Measurements from ENCODE around the gene USP25. TPM values are rescaled to one million over a fixed set of nuclear protein-coding genes. Genes with fewer than 3 reads are reported as not detected.

The USP25 gene
- total RNA-seq, 1 experiment from 2014 or later, result 26.1 TPM

DNA sequence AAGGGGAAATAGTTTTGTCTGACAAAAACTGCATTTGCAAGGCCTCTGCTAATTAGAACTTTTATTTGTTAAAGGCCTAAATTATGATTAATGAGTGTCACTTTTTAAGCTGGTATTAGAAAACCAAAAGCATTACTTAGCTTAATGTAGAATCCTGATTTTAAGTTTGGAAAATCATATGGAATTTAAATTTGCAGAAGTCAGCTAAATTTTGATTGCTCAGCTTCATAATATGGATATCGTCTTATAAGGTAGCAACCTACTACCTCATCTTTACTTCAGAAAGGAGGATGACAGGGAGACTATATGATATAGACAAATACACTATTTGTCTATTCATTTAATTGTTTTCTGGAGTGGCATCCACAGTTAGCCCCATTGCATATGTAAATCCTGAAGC is 114.0 kb downstream of the USP25 start:
- intact Hi-C loops (cut with micrococcal nuclease; ENCODE audit: unreplicated experiment), result no loop called here
- Histone ChIP-seq H3K36me3 (ENCODE audit: control insufficient read depth, insufficient read depth, low read length) (no peaks in the 10 kb centered on the region; the same call in 1 of the 2 replicates), H3K4me3 (ENCODE audit: low read depth in 2 of 2, low read length in 2 of 2) (no peak overlapping the region), H3K9me3 (ENCODE audit: control insufficient read depth, insufficient read depth, low read depth, low read length) (no peaks in the 10 kb centered on the region), H3K27me3 (ENCODE audit: control insufficient read depth, insufficient read depth, low read length) (no peaks in the 10 kb centered on the region), H3K4me1 (ENCODE audit: control insufficient read depth, insufficient read depth, low read length) (peaks cover 7% of the 10 kb centered on the region; the same call in 1 of the 2 replicates), H3K27ac (ENCODE audit: low read length) (no peak overlapping the region)
- in situ Hi-C loops (cut with HindIII; ENCODE audit: low pct_unique_long_range_greater_than_20kb, low sequenced_read_pairs), result no loop called here
- ATAC-seq (no peak), DNase-seq (ENCODE audit: low read depth, low spot score) (no peak)
- no TSS peak for BruUV-seq (replicated peaks)
- ChIA-PET POLR2A (no interaction called here), CTCF (no interaction called here)
- no peak for TF ChIP-seq TCF7L2 (IDR thresholded peaks at IDR 0.05; ENCODE audit: low read depth, low read length)
- TF ChIP-seq, protein P1, sequence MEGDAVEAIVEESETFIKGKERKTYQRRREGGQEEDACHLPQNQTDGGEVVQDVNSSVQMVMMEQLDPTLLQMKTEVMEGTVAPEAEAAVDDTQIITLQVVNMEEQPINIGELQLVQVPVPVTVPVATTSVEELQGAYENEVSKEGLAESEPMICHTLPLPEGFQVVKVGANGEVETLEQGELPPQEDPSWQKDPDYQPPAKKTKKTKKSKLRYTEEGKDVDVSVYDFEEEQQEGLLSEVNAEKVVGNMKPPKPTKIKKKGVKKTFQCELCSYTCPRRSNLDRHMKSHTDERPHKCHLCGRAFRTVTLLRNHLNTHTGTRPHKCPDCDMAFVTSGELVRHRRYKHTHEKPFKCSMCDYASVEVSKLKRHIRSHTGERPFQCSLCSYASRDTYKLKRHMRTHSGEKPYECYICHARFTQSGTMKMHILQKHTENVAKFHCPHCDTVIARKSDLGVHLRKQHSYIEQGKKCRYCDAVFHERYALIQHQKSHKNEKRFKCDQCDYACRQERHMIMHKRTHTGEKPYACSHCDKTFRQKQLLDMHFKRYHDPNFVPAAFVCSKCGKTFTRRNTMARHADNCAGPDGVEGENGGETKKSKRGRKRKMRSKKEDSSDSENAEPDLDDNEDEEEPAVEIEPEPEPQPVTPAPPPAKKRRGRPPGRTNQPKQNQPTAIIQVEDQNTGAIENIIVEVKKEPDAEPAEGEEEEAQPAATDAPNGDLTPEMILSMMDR (IDR thresholded peaks at IDR 0.05), result no peak
- TF ChIP-seq POLR2AphosphoS5 (IDR thresholded peaks at IDR 0.05; ENCODE audit: low read depth, low read length), result no peak
- TF ChIP-seq, protein P2, sequence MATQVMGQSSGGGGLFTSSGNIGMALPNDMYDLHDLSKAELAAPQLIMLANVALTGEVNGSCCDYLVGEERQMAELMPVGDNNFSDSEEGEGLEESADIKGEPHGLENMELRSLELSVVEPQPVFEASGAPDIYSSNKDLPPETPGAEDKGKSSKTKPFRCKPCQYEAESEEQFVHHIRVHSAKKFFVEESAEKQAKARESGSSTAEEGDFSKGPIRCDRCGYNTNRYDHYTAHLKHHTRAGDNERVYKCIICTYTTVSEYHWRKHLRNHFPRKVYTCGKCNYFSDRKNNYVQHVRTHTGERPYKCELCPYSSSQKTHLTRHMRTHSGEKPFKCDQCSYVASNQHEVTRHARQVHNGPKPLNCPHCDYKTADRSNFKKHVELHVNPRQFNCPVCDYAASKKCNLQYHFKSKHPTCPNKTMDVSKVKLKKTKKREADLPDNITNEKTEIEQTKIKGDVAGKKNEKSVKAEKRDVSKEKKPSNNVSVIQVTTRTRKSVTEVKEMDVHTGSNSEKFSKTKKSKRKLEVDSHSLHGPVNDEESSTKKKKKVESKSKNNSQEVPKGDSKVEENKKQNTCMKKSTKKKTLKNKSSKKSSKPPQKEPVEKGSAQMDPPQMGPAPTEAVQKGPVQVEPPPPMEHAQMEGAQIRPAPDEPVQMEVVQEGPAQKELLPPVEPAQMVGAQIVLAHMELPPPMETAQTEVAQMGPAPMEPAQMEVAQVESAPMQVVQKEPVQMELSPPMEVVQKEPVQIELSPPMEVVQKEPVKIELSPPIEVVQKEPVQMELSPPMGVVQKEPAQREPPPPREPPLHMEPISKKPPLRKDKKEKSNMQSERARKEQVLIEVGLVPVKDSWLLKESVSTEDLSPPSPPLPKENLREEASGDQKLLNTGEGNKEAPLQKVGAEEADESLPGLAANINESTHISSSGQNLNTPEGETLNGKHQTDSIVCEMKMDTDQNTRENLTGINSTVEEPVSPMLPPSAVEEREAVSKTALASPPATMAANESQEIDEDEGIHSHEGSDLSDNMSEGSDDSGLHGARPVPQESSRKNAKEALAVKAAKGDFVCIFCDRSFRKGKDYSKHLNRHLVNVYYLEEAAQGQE (IDR thresholded peaks at IDR 0.05; ENCODE audit: insufficient read depth in 1 of 2, low read depth in 2 of 2, low read length in 1 of 2), result no peak
- TF ChIP-seq SIN3A (IDR thresholded peaks at IDR 0.05; ENCODE audit: borderline replicate concordance, insufficient read depth, low read depth, low read length), result no peak

DNA sequence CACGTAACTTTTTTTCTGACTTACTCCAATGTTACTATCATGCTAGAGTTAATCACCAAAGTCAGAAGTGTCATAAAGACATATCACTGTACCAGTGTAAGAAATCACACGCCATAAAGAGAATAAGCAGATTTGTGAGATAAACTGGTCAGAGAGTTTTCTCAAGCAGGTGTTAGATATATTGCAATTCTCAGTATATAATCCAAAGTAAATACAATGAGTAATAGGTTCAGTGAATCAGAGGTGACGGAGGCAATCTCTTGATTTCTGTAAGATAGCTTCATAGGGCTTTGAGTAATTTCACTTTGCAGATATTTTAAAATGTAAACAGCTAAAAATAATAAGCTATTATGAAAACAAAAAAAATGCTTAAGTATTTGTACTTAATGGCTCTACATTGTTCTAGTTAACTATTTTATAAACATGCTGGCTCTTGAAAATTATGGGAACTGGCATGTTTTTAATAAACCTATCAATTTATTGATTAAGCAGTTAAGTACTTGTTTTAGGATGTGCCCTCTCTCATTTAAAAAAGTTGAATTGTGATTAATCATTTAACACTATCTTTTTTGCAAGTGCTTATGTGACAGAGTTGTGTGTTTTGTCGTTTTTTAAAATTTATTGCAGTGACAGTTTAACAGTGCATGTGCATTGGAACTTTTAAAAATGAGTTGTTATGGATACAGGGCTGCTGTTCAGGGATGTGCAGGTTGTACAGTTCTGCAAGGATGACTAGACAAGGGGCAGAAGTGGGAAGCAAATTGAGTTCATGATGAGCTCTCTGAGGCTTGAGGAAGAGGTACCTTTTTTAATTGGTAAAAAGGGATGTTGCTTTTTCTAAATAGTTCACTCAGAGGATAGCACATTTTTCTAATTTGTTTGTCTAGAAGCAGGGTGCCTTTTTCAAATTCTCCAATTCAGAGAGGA is 119.1 kb downstream of the USP25 start:
- H3K9me3 ChIP-seq (ENCODE audit: control insufficient read depth, insufficient read depth, low read depth, low read length), result no peaks in the 10 kb centered on the region
- intact Hi-C loops (cut with micrococcal nuclease; ENCODE audit: unreplicated experiment) (no loop called here), in situ Hi-C loops (cut with HindIII; ENCODE audit: low pct_unique_long_range_greater_than_20kb, low sequenced_read_pairs) (no loop called here)
- CTCF ChIA-PET, result no interaction called here
- DNase-seq (ENCODE audit: low read depth, low spot score) (no peak), ATAC-seq (peak; percentile 69)
- no peaks in the 10 kb centered on the region for H3K27me3 ChIP-seq (ENCODE audit: control insufficient read depth, insufficient read depth, low read length)
- no peak overlapping the region for H3K27ac ChIP-seq (ENCODE audit: low read length)
- H3K36me3 ChIP-seq (ENCODE audit: control insufficient read depth, insufficient read depth, low read length), result no peaks in the 10 kb centered on the region
- peaks cover 7% of the 10 kb centered on the region; the same call in 1 of the 2 replicates for H3K4me1 ChIP-seq (ENCODE audit: control insufficient read depth, insufficient read depth, low read length)
- POLR2A ChIA-PET, result no interaction called here
- no peak overlapping the region for H3K4me3 ChIP-seq (ENCODE audit: low read depth in 2 of 2, low read length in 2 of 2)
- TF ChIP-seq TCF7L2 (IDR thresholded peaks at IDR 0.05; ENCODE audit: low read depth, low read length) (no peak), POLR2AphosphoS5 (IDR thresholded peaks at IDR 0.05; ENCODE audit: low read depth, low read length) (no peak), SIN3A (IDR thresholded peaks at IDR 0.05; ENCODE audit: borderline replicate concordance, insufficient read depth, low read depth, low read length) (no peak)
- TF ChIP-seq, protein P2 (IDR thresholded peaks at IDR 0.05; ENCODE audit: insufficient read depth in 1 of 2, low read depth in 2 of 2, low read length in 1 of 2), result no peak
- TF ChIP-seq, protein P1 (IDR thresholded peaks at IDR 0.05), result no peak
- BruUV-seq (replicated peaks), result no TSS peak

Data from Panc1 (cell line).